ENCODE measurements around the gene FBXO36.

- TF ChIP-seq CTCF (conservative IDR thresholded peaks at IDR 0.05; ENCODE audit: low read depth, low read length), result no peak
- TF ChIP-seq POLR2A (IDR thresholded peaks at IDR 0.05; ENCODE audit: low read depth, low read length), result no peak
- no peak for TF ChIP-seq CEBPB (IDR thresholded peaks at IDR 0.05; ENCODE audit: low read depth, low read length)
- TF ChIP-seq BHLHE40 (IDR thresholded peaks at IDR 0.05; ENCODE audit: low read depth, low read length), result no peak
- TF ChIP-seq MXI1 (IDR thresholded peaks at IDR 0.05; ENCODE audit: borderline replicate concordance, low read depth, low read length), result no peak
- TF ChIP-seq ELK1 (IDR thresholded peaks at IDR 0.05; ENCODE audit: borderline replicate concordance, low read depth, low read length), result no peak
- no peak for TF ChIP-seq RAD21 (IDR thresholded peaks at IDR 0.05; ENCODE audit: low read length)
- TF ChIP-seq NFE2L2 (IDR thresholded peaks at IDR 0.05; ENCODE audit: low read depth, low read length), result no peak
- no peak for TF ChIP-seq RCOR1 (IDR thresholded peaks at IDR 0.05; ENCODE audit: insufficient replicate concordance, low read length)
- TF ChIP-seq SMC3 (IDR thresholded peaks at IDR 0.05; ENCODE audit: low read depth, low read length), result no peak
Observed at GRCh38 chr2:230023313-230023712, 101.0 kb downstream of the FBXO36 start.

Data from IMR-90 (cell line).